ENCODE results near the gene SPATA31E1. TPM values are rescaled to one million over a fixed set of nuclear protein-coding genes. Genes with fewer than 3 reads are reported as not detected.
"Not testable (repeated sequence)": the region's sequence is repeated elsewhere in the genome, so short reads cannot be mapped to it uniquely, and the experiment has no call there.

SPATA31E1 gene
- total RNA-seq, 1 donor from 2014 or later = not detected

DNA sequence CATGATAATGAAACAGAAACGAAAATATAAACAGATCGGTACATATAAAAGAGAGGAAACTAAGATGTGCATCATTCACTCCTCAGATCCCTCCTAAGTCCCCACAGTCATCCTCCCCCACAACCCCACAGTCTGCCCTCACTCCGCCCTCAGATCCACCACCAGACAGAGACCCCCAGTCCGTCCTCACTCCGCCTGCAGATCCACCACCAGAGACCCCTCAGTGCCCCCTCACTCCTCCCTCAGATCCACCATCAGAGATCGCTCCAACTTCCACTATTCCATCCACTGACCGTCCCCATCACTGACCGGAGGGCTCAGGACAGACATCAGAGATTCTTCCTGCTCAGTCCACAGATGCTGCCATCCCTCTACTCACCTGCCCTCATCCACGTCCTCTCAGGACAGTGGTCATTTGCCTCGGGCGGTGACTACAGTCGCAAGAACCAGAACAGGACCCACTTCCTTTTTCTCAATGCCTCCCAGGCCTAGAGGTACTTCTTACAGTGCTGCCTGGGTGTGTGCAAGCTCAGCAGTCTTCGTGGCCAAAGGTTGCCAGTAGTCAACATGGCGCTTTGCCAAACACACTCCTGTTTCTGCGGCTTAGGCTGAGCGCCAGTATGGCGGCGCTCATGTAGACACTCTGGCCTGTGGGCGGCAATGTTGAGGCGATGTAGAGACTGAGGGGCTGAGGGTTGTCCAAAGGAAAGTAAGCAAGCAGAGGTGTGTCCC is 26.8 kb downstream of the SPATA31E1 start:
- DNase-seq (no peak), ATAC-seq (no peak)
- intact Hi-C loops (cut with micrococcal nuclease) = no loop called here

- ATAC-seq = no peak
- intact Hi-C loops (cut with micrococcal nuclease) = no loop called here
- DNase-seq = no peak
Measured at GRCh38 chr9:87910821-87911220, 28.1 kb downstream of the SPATA31E1 start.

DNA sequence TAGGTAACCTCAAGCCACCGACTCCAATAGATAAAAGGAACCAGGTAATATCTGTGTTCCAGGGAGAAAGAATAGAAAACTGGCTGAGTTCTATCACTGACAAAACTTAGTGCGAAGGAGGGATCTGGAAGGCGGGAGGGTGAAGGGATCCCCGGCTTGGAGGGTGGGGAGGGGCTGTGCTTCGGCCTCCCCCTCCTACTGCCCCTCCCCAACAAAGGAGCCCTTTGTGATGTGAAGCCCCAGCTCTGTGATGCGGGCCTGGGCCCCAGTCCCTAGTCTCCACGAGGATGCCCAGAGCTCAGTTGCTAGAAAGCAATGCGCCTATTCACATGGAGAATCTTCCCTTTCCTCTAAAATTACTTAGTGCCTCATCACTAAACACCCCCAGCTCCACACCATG is 35.0 kb downstream of the SPATA31E1 start, which contains the start of gene SPATA31C1:
SPATA31C1 (plus strand) TSS at position 301 of the 400 bp plus-strand sequence.
- intact Hi-C loops (cut with micrococcal nuclease) = not testable (repeated sequence)

DNA sequence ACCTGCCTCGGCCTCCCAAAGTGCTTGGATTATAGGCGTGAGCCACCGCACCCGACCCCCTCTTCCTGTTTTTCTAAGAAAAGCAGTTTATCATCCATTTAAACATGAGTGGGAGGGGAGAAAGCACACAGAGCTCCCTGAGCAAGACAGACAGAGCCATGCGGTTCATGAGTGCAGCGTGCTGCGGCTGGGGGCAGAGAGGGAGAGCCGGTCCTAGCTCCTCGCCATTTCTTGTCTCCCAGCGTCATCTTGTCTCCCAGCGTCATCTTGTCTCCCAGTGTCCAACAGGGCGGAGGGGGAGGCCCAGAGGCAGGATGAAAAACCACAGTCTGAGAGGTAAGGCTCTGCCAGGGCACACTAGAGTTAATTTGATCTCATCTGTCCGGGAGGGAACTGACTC is 36.3 kb downstream of the SPATA31E1 start:
- ATAC-seq; intact Hi-C loops (cut with micrococcal nuclease): not testable (repeated sequence)

More for the DNA sequence above, 35.0 kb downstream of the SPATA31E1 start, which contains the start of gene SPATA31C1:
- not testable (repeated sequence) for ATAC-seq, DNase-seq

DNA sequence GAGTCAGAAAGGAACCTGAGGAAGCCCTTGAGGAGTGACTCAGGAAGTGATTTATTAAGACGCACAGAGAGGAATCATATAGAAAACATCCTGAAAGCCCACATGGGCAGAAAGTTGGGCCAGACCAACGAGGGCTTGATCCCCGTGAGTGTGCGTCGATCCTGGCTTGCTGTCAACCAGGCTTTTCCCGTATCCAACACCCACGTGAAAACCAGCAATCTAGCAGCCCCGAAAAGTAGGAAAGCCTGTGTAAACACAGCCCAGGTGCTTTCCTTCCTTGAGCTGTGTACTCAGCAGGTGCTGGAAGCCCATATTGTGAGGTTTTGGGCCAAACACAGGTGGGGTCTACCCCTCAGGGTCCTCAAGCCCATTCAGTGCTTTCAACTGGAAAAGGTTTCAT is 38.9 kb downstream of the SPATA31E1 start:
- DNase-seq; intact Hi-C loops (cut with micrococcal nuclease); ATAC-seq: not testable (repeated sequence)

More for the DNA sequence above, 36.3 kb downstream of the SPATA31E1 start:
- not testable (repeated sequence) for DNase-seq

DNA sequence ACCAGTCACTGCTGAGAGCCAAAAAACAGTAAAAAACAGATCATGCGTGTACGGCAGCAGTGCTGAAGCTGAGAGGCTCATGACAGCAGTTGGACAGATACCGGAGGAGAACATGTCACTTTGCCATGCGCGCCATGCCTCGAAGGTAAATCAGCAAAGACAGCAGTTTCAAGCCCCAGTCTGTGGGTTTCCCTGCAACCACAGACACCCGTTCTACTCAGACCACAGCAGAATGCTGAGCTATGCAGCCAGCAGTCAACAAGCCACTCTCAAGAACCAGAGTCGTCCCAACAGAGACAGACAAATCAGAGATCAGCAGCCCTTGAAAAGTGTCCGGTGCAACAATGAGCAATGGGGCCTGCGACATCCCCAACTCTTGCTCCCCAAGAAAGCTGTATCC is 40.3 kb downstream of the SPATA31E1 start:
- intact Hi-C loops (cut with micrococcal nuclease); ATAC-seq; DNase-seq: not testable (repeated sequence)

GRCh38 chr9:87924851-87925250 is 42.2 kb downstream of the SPATA31E1 start:
- DNase-seq; ATAC-seq; intact Hi-C loops (cut with micrococcal nuclease): not testable (repeated sequence)

DNA sequence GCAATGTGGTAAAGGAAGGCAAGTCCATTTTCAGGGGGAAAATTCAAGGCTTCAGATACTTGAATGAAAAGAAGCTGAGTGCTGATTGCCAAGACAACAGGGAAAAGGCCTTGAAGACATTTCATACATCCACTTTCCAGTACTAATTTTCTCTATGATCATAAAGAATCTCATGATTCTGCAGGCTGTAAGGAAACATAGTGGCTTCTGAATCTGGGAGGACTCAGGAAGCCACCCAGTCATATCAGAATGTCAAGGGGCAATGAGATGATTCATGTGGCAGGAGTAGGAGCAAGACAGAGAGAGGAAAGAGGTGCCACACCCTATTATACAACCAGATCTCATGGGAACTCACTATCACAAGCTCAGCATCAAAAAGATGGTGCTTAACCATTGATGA is 46.5 kb downstream of the SPATA31E1 start:
- DNase-seq; intact Hi-C loops (cut with micrococcal nuclease); ATAC-seq: not testable (repeated sequence)

- DNase-seq; intact Hi-C loops (cut with micrococcal nuclease); ATAC-seq: not testable (repeated sequence)
Measured at GRCh38 chr9:87934444-87934843, 51.8 kb downstream of the SPATA31E1 start.

- DNase-seq; intact Hi-C loops (cut with micrococcal nuclease); ATAC-seq: not testable (repeated sequence)
Measured at GRCh38 chr9:87937352-87937751, 54.7 kb downstream of the SPATA31E1 start.

DNA sequence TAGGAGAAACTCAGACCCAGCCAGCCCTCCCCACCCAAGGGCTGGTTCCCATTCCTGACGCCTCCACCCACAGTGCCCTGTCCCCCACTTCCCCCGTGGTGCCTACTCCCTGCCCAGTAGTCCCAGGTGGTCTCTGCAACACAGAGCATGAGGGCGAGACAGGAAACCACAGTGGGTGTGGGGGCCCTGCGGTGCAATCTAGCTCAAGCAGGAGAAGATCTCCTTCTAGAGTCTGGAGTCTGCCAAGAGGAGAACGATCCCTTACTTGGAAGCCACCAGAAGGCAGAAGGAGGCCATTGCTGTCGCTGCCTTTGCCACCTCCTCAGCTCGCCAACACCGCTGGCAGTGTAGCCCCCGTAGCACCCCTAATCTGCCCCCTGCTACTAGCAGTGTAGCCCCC is 55.2 kb downstream of the SPATA31E1 start:
- DNase-seq; intact Hi-C loops (cut with micrococcal nuclease); ATAC-seq: not testable (repeated sequence)

GRCh38 chr9:87938336-87938735 is 55.7 kb downstream of the SPATA31E1 start:
- ATAC-seq; DNase-seq; intact Hi-C loops (cut with micrococcal nuclease): not testable (repeated sequence)

Other genes with a start within 250 kb of the SPATA31E1 start
- 135 TPM for gene CTSL, start 156.8 kb upstream of the SPATA31E1 start, total RNA-seq
- gene SPATA31C1, start 35.1 kb downstream of the SPATA31E1 start, total RNA-seq = not detected
- 2.8 TPM for gene CDK20, start 91.7 kb downstream of the SPATA31E1 start, total RNA-seq